NOMO-1 treated with DMSO at 0.1 percent for 48 hours (cell line): ENCODE data around the gene MINDY4.

Experiments
- DNase-seq: peaks from one replicate; lab custom pipeline; 2025; ENCODE audit not compliant: unreplicated experiment; lab: John Stamatoyannopoulos, UW

The MINDY4 gene

DNA sequence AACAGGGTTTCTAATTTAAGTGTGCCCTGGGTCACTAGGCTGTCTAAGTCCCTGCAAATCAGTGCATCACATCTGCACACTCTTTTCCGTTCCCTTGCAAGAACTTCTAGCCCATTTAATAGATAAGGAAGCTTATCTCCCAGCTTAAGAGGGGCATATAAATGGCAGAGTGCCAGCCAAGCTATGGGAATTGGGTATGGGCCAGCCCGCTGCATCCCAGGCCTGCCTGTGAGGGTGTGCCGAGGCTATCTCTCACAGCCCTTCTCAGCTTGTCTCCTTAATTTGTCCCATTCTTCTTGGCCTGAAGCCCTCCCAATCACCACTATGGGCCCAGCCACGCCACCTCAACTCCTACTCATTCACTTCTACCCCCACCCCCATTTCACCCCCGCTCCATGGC, 155.1 kb downstream of the MINDY4 start:
- no peak for DNase-seq

DNA sequence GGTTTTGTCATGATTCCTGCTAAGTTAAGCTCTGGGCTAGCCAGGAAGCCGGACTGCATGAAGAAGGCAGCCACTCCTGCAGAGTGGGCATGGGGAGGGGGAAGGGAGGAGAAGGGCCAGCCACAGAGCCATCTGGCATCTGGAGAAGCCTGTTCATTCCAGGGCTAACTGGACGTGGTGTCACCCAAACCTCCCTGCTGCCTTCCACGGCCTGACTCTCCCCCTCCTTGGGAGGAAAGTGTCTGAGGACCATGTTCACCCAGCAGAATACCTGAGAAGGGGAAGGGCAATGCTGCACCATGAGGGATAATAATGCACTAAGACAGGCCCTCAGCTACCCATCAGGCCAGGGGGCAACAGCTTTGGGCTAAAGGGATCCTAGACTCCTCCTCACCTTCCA, 155.8 kb downstream of the MINDY4 start:
- DNase-seq: no peak

DNA sequence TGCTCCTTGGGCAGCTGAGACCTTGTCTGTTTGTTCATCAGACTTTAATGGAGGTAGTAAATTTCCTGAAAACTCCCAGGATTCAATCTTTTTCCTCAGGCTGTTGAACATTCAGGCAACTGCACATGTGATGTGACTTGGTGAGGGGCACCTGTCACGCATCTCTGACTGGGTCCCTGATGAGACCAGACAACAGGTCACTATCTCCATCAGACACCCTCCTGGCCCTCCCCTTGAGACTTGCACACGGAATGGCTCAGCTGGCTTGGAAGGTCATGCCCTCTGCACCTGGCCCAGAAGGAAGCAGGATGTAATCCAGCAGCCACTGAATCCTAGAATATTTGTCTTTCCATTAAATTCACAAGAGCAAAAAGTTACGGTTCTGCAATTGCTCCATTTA, 156.3 kb downstream of the MINDY4 start:
- DNase-seq: no peak

- no peak for DNase-seq
Observed at GRCh38 chr7:30928254-30928872, 157.1 kb downstream of the MINDY4 start.

- no peak for DNase-seq
Observed at GRCh38 chr7:30929686-30930085, 158.5 kb downstream of the MINDY4 start.

DNA sequence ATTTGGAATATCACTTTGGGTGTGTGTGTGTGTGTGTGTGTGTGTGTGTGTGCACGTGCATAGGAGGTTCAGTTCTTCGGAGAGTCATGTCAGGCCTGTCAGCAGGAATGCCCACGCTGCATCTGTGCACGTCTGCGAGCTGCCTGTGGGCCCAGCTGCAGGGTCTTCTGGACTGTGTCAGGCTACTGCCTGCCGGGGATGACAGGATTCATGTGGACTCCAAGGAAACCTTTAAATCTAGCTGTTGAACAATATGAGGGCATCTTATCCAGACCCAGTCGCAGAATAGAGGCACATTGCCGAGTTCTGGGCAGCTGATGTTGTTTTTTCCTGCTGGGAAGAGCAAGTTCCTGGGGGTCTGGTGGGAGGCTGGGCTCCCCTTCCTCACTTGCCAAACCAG, 159.4 kb downstream of the MINDY4 start:
- DNase-seq: no peak

DNA sequence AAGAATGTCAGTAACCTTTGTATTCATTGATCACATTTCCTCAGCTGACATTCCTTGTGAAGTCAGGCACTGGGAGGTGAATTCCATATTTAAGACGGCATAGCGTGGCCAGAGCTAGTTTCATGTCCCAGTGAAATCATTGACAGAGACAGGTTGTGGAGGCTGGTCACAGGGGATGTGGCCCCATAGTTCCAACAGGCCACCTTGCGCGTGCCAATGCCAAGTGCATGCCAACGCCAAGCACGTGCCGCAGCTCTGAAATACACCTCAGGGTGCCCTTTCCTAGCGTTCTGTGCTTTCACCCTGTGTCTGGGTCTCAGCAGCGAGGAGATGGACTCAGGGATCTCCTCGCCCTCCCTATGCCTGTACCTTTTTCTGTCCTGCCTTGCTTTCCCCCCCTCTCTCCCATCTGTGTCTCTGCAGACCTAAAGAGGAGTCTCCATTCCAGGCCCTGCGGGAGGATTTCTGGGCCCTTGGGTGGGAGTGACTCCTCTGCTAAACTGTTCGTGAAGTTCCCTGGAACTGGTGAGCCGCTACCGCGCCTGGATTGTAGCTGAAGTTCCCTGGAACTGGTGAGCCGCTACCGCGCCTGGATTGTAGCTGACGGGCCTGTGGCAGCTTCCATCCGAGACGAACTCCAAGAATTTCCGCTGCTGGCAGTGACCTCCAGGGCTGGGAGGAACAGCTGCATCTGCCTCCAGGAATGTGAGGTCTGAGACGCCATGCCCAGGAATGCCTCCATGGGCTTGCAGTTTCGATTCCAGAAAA, 160.1 kb downstream of the MINDY4 start:
- no peak for DNase-seq

- DNase-seq: no peak
Observed at GRCh38 chr7:30931929-30932540, 160.8 kb downstream of the MINDY4 start.

GRCh38 chr7:30932562-30932961, 161.3 kb downstream of the MINDY4 start:
- DNase-seq: no peak

DNA sequence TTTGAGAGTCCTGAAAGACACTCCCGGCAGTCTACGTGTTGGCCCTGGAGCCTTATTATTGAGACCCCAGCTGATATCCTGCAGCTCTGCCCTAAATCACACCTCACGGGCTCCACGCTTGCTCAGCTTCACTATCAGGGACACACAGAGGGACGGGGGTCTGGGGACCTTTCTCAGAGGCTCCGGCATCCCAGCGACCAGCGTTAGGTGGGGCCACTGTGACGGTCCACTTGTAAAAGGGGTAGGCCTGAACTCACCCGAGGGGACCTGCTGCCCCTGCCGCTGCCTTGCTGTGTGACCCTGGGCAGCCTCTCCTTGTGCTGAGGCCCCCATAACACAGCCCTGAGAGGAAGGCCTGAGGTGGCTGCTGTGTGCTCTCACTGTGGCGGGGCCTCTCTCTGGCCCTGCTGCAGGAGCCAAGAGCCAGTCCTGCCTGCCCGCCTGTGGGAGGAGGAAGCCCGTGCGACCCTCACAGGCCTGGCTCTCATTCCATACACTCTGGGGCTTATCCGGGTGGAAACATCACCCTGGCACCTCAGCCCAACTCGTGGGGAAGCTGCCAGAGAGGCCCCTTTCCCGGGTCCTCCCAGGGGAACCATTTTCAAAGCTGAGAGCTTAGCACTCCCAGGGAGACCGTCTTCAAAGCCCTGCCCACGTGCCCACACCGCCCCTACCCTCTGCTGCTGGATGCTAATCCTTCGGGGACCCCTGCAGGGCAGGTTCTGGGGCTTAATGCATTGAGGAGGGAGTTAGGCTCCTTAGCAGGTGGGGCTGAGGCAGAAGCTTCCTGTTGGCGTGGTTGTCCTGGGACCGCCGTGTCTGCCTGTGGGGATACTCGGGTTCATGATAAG, 162.1 kb downstream of the MINDY4 start:
- DNase-seq: no peak

DNA sequence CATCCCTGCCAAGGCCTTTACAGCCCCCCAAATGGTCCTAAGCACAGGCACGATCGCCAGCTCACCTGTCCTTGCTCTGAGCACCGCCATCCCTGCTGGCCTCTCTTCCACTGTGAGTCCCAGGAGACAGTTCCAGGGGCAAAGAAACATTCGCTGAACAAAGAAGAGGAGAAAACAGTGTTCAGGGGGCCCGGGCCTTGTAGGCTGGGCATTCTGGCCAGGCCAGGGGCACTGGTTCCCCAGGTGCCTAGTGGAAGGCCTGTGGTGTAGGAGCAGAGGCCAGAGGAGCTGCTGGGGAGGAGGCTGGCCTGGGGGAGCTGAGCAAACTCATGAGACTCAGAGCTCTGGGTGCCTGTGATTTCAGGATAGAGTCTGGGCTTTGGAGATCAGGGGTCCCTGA, 163.0 kb downstream of the MINDY4 start:
- DNase-seq: no peak

GRCh38 chr7:30934732-30935568, 163.7 kb downstream of the MINDY4 start:
- no peak for DNase-seq

GRCh38 chr7:30935569-30935877, 164.3 kb downstream of the MINDY4 start:
- DNase-seq: no peak

- DNase-seq: no peak
Observed at GRCh38 chr7:30936650-30937245, 165.5 kb downstream of the MINDY4 start.

DNA sequence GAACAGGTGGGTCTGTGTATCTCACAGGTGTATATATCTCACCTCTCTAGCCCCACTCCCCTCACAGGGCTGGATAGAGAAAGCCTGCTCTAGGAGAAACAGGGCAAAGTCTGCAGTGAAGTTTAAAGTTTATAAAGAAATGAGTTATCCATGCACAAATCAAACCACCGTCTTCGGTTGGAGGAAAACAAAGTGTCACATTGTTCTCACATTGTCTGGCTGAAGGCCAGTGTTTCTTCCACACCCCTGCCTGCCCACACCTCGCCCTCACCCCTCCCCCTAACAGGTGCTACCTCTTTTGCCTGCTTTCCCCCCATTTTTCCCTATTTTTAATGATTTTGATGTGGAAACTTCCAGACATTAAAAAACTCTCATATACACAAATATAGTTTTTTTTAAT, 166.2 kb downstream of the MINDY4 start:
- no peak for DNase-seq

- DNase-seq: peak; percentile 17
Observed at GRCh38 chr7:30938435-30939316, 167.5 kb downstream of the MINDY4 start.

GRCh38 chr7:30941582-30942323, 170.5 kb downstream of the MINDY4 start:
- DNase-seq: no peak
